T-helper 17 cell (primary cell): ENCODE results near the gene PCK2. TPM values are rescaled to one million over a fixed set of nuclear protein-coding genes. Genes with fewer than 3 reads are reported as not detected.
A peak's percentile ranks its signal among the peaks of the same experiment; 100 is the strongest.

Experiments
- ATAC-seq: fragments of 150-1000 bp; cut with Tn5 transposase; 2 replicates; pipeline ENCODE4 v1.10.0; 2021; ENCODE audit warnings: mild to moderate bottlenecking, moderate library complexity
- DNase-seq, 3 donors: peaks; one replicate each; pipeline versions ENCODE4 v3.0.0 to v3.0.0-alpha.2; 2020 to 2021
- H3K9me3 ChIP-seq: one replicate; pipeline ENCODE4 v1.7.0; 2013; ENCODE audit warnings: low read length, mild to moderate bottlenecking; ENCODE audit not compliant: control insufficient read depth, poor library complexity, severe bottlenecking
- H3K27ac Mint-ChIP-seq: one replicate; pipeline ENCODE4 v1.8.0; 2022; ENCODE audit warnings: mild to moderate bottlenecking, moderate library complexity, mixed read lengths
- H3K27me3 Mint-ChIP-seq: one replicate; pipeline ENCODE4 v1.8.0; 2022; ENCODE audit warnings: mixed read lengths
- H3K36me3 Mint-ChIP-seq: one replicate; pipeline ENCODE4 v1.8.0; 2022; ENCODE audit warnings: low read depth, mixed read lengths
- H3K4me1 Mint-ChIP-seq: one replicate; pipeline ENCODE4 v1.8.0; 2022; ENCODE audit warnings: mild to moderate bottlenecking, mixed read lengths
- H3K4me3 Mint-ChIP-seq: one replicate; pipeline ENCODE4 v1.8.0; 2022; ENCODE audit warnings: mild to moderate bottlenecking, moderate library complexity, mixed read lengths
- total RNA-seq, 4 donors: library from RNA in 2 of 4; stranded (reverse) in 2 of 4; gene quantifications; one replicate each; pipeline ENCODE4 v1.2.3 and lab custom pipeline; 2022 to 2026

The PCK2 gene
- total RNA-seq, 2 donors from 2014 or later = 14.2 to 15.5 TPM

- Mint-ChIP-seq H3K27me3 (peaks cover 5% of the 10 kb centered on the region), H3K4me3 (no peak overlapping the region), H3K4me1 (peaks cover 12% of the 10 kb centered on the region), H3K27ac (no peak overlapping the region), H3K36me3 (no peaks in the 10 kb centered on the region)
- H3K9me3 ChIP-seq = no peaks in the 10 kb centered on the region
- no peak for DNase-seq
- ATAC-seq = no peak
Observed at GRCh38 chr14:24075485-24076301, 18.4 kb upstream of the PCK2 start.

GRCh38 chr14:24076302-24076601, 17.9 kb upstream of the PCK2 start:
- H3K27me3 Mint-ChIP-seq = no peaks in the 10 kb centered on the region
- H3K4me1 Mint-ChIP-seq = peaks cover 13% of the 10 kb centered on the region
- H3K36me3 Mint-ChIP-seq = no peaks in the 10 kb centered on the region
- DNase-seq (no peak), ATAC-seq (no peak)
- no peak overlapping the region for H3K4me3 Mint-ChIP-seq
- H3K9me3 ChIP-seq = no peaks in the 10 kb centered on the region
- H3K27ac Mint-ChIP-seq = no peak overlapping the region

- H3K27ac Mint-ChIP-seq = no peak overlapping the region
- no peaks in the 10 kb centered on the region for H3K9me3 ChIP-seq
- H3K4me1 Mint-ChIP-seq = peaks cover 17% of the 10 kb centered on the region
- ATAC-seq = no peak
- no peaks in the 10 kb centered on the region for H3K27me3 Mint-ChIP-seq
- no peaks in the 10 kb centered on the region for H3K36me3 Mint-ChIP-seq
- DNase-seq = no peak
- no peak overlapping the region for H3K4me3 Mint-ChIP-seq
Observed at GRCh38 chr14:24077086-24077485, 17.0 kb upstream of the PCK2 start.

GRCh38 chr14:24078146-24078545, 16.0 kb upstream of the PCK2 start:
- ATAC-seq (no peak), DNase-seq (no peak)
- no peaks in the 10 kb centered on the region for H3K9me3 ChIP-seq
- no peaks in the 10 kb centered on the region for H3K36me3 Mint-ChIP-seq
- H3K4me1 Mint-ChIP-seq = peaks cover 19% of the 10 kb centered on the region
- H3K27me3 Mint-ChIP-seq = no peaks in the 10 kb centered on the region
- no peak overlapping the region for H3K27ac Mint-ChIP-seq
- H3K4me3 Mint-ChIP-seq = no peak overlapping the region

GRCh38 chr14:24079491-24080141, 14.5 kb upstream of the PCK2 start:
- no peaks in the 10 kb centered on the region for H3K9me3 ChIP-seq
- no peak for DNase-seq
- H3K4me3 Mint-ChIP-seq = peak overlapping the region; percentile 91
- H3K36me3 Mint-ChIP-seq = no peaks in the 10 kb centered on the region
- H3K27ac Mint-ChIP-seq = peak overlapping the region; percentile 81
- peaks cover 22% of the 10 kb centered on the region for H3K4me1 Mint-ChIP-seq
- no peak for ATAC-seq
- H3K27me3 Mint-ChIP-seq = no peaks in the 10 kb centered on the region

- DNase-seq = no peak
- peak overlapping the region; percentile 91 for H3K4me3 Mint-ChIP-seq
Observed at GRCh38 chr14:24080142-24080530, 14.0 kb upstream of the PCK2 start.

GRCh38 chr14:24080888-24081738, 13.0 kb upstream of the PCK2 start:
- peak; percentile 91 for ATAC-seq
- no peaks in the 10 kb centered on the region for H3K36me3 Mint-ChIP-seq
- peak overlapping the region; percentile 90 for H3K27ac Mint-ChIP-seq

More at GRCh38 chr14:24080142-24080530, 14.0 kb upstream of the PCK2 start:
- H3K27me3 Mint-ChIP-seq = no peaks in the 10 kb centered on the region
- H3K27ac Mint-ChIP-seq = no peak overlapping the region
- ATAC-seq = no peak
- H3K9me3 ChIP-seq = no peaks in the 10 kb centered on the region
- H3K36me3 Mint-ChIP-seq = no peaks in the 10 kb centered on the region
- H3K4me1 Mint-ChIP-seq = peaks cover 22% of the 10 kb centered on the region

GRCh38 chr14:24081739-24082211, 12.3 kb upstream of the PCK2 start:
- peak overlapping the region; percentile 91 for H3K4me3 Mint-ChIP-seq
- H3K27me3 Mint-ChIP-seq = no peaks in the 10 kb centered on the region
- peaks cover 22% of the 10 kb centered on the region for H3K4me1 Mint-ChIP-seq
- H3K9me3 ChIP-seq = no peaks in the 10 kb centered on the region
- no peaks in the 10 kb centered on the region for H3K36me3 Mint-ChIP-seq
- no peak for ATAC-seq
- H3K27ac Mint-ChIP-seq = peak overlapping the region; percentile 90
- DNase-seq = no peak

More at GRCh38 chr14:24080888-24081738, 13.0 kb upstream of the PCK2 start:
- peak overlapping the region; percentile 91 for H3K4me3 Mint-ChIP-seq
- DNase-seq = peak; percentile 39 to 50 (median 41)
- H3K27me3 Mint-ChIP-seq = no peaks in the 10 kb centered on the region
- H3K4me1 Mint-ChIP-seq = peaks cover 22% of the 10 kb centered on the region
- no peaks in the 10 kb centered on the region for H3K9me3 ChIP-seq

GRCh38 chr14:24082411-24083080, 11.6 kb upstream of the PCK2 start:
- Mint-ChIP-seq H3K4me3 (peak overlapping the region; percentile 91), H3K36me3 (no peaks in the 10 kb centered on the region), H3K4me1 (peaks cover 27% of the 10 kb centered on the region), H3K27me3 (no peaks in the 10 kb centered on the region), H3K27ac (peak overlapping the region; percentile 90)
- no peaks in the 10 kb centered on the region for H3K9me3 ChIP-seq
- no peak for ATAC-seq
- no peak for DNase-seq

- ATAC-seq = no peak
- H3K36me3 Mint-ChIP-seq = no peaks in the 10 kb centered on the region
- no peak overlapping the region for H3K27ac Mint-ChIP-seq
- H3K27me3 Mint-ChIP-seq = no peaks in the 10 kb centered on the region
- peaks cover 27% of the 10 kb centered on the region for H3K4me1 Mint-ChIP-seq
- no peaks in the 10 kb centered on the region for H3K9me3 ChIP-seq
- no peak for DNase-seq
- H3K4me3 Mint-ChIP-seq = no peak overlapping the region
Observed at GRCh38 chr14:24083462-24083861, 10.6 kb upstream of the PCK2 start.

GRCh38 chr14:24084440-24084839, 9.7 kb upstream of the PCK2 start:
- DNase-seq (no peak), ATAC-seq (no peak)
- H3K9me3 ChIP-seq = no peaks in the 10 kb centered on the region

GRCh38 chr14:24085215-24085614, 8.9 kb upstream of the PCK2 start:
- ATAC-seq = no peak
- no peak overlapping the region for H3K27ac Mint-ChIP-seq

More at GRCh38 chr14:24084440-24084839, 9.7 kb upstream of the PCK2 start:
- Mint-ChIP-seq H3K4me3 (no peak overlapping the region), H3K36me3 (no peaks in the 10 kb centered on the region), H3K4me1 (peaks cover 23% of the 10 kb centered on the region), H3K27me3 (no peaks in the 10 kb centered on the region), H3K27ac (no peak overlapping the region)

More at GRCh38 chr14:24085215-24085614, 8.9 kb upstream of the PCK2 start:
- H3K9me3 ChIP-seq = no peaks in the 10 kb centered on the region
- no peak overlapping the region for H3K4me3 Mint-ChIP-seq
- DNase-seq = no peak
- peaks cover 27% of the 10 kb centered on the region for H3K4me1 Mint-ChIP-seq
- no peaks in the 10 kb centered on the region for H3K36me3 Mint-ChIP-seq
- H3K27me3 Mint-ChIP-seq = no peaks in the 10 kb centered on the region
